Esophagus muscularis mucosa (tissue), 4 donors: Measurements from ENCODE around the gene NPAS3.

Source experiments
- CTCF ChIP-seq, 3 experiments: fragments of 200-600 bp in 2 of 3; fragments of 450-650 bp in 1 of 3; sonication (generic) in 2 of 3; IDR thresholded peaks; one replicate each; pipeline ENCODE4 v1.5.1; 2017 to 2019; ENCODE audit warnings: antibody characterized with exemption in 3 of 3, mild to moderate bottlenecking in 2 of 3, moderate library complexity in 1 of 3
- EP300 ChIP-seq: sonication (generic); formaldehyde crosslinking; IDR thresholded peaks from one replicate; pipeline ENCODE4 v1.6.1; 2017; ENCODE audit warnings: antibody characterized with exemption
- POLR2A ChIP-seq: fragments of 450-650 bp; IDR thresholded peaks from one replicate; pipeline ENCODE4 v1.6.1; 2017; ENCODE audit warnings: antibody characterized with exemption, moderate library complexity, mild to moderate bottlenecking, low read depth
- POLR2AphosphoS5 ChIP-seq, 2 donors: sonication (generic); formaldehyde crosslinking; IDR thresholded peaks; one replicate each; pipeline ENCODE4 v1.6.1; 2017; ENCODE audit warnings: antibody characterized with exemption in 2 of 2

GRCh38 chr14:33676135-33676566 lies 737.5 kb downstream of the NPAS3 start:
- TF ChIP-seq CTCF (IDR thresholded peaks at IDR 0.05) (peak in 2 of 3 experiments; percentile 24 to 29), POLR2A (no peak), POLR2AphosphoS5 (IDR thresholded peaks at IDR 0.05) (no peak), EP300 (no peak)
